H9 (cell line): Measurements from ENCODE around the gene OARD1. TPM values are rescaled to one million over a fixed set of nuclear protein-coding genes. Genes with fewer than 3 reads are reported as not detected.

Experiments
- DNase-seq: peaks from one replicate; pipeline ENCODE4 v3.0.0-alpha.2; 2017
- H2AFZ ChIP-seq: one replicate; pipeline ENCODE4 v1.6.1; 2013; ENCODE audit warnings: mild to moderate bottlenecking, low read length, control low read depth, moderate library complexity
- H2AK5ac ChIP-seq: 2 replicates; pipeline ENCODE4 v1.6.1; 2013; ENCODE audit warnings: low read length, control low read depth, mixed read lengths; ENCODE audit not compliant: insufficient read length
- H2BK120ac ChIP-seq: one replicate; pipeline ENCODE4 v1.6.1; 2013; ENCODE audit warnings: low read depth, mild to moderate bottlenecking, low read length, control low read depth, inconsistent platforms; ENCODE audit not compliant: poor library complexity, severe bottlenecking
- H2BK12ac ChIP-seq: 2 replicates; pipeline ENCODE4 v1.6.1; 2013; ENCODE audit warnings: low read length, control low read depth, mixed read lengths, low read depth; ENCODE audit not compliant: insufficient read length
- H2BK15ac ChIP-seq: 2 replicates; pipeline ENCODE4 v1.6.1; 2013; ENCODE audit warnings: low read depth, low read length, control low read depth
- H2BK20ac ChIP-seq: one replicate; pipeline ENCODE4 v1.6.1; 2013; ENCODE audit warnings: low read depth, mild to moderate bottlenecking, low read length, control low read depth, inconsistent platforms; ENCODE audit not compliant: poor library complexity, severe bottlenecking
- H2BK5ac ChIP-seq: 2 replicates; pipeline ENCODE4 v1.6.1; 2013; ENCODE audit warnings: low read length, control low read depth, mixed read lengths; ENCODE audit not compliant: insufficient read length
- H3K14ac ChIP-seq: 2 replicates; pipeline ENCODE4 v1.6.1; 2013; ENCODE audit warnings: low read length, control low read depth; ENCODE audit not compliant: insufficient read depth
- H3K18ac ChIP-seq: 2 replicates; pipeline ENCODE4 v1.6.1; 2013; ENCODE audit warnings: low read depth, mild to moderate bottlenecking, mixed read lengths, low read length, control low read depth; ENCODE audit not compliant: insufficient read length
- H3K23ac ChIP-seq: 2 replicates; pipeline ENCODE4 v1.6.1; 2013; ENCODE audit warnings: low read length, control low read depth, mixed read lengths, low read depth; ENCODE audit not compliant: insufficient read length
- H3K23me2 ChIP-seq: 2 replicates; pipeline ENCODE4 v1.6.1; 2013; ENCODE audit warnings: low read depth, mild to moderate bottlenecking, mixed read lengths, low read length, control low read depth; ENCODE audit not compliant: insufficient read length, poor library complexity, severe bottlenecking
- H3K27ac ChIP-seq: 2 replicates; pipeline ENCODE4 v1.5.1; 2013; ENCODE audit warnings: low read length, control low read depth, mixed read lengths, low read depth; ENCODE audit not compliant: insufficient read length
- H3K27me3 ChIP-seq: 2 replicates; pipeline ENCODE4 v1.6.1; 2013; ENCODE audit warnings: low read length, control low read depth, inconsistent platforms; ENCODE audit not compliant: insufficient read depth
- H3K4ac ChIP-seq: 2 replicates; pipeline ENCODE4 v1.6.1; 2013; ENCODE audit warnings: low read depth, mild to moderate bottlenecking, control low read depth, inconsistent platforms, low read length, moderate library complexity
- H3K4me1 ChIP-seq: 2 replicates; pipeline ENCODE4 v1.6.1; 2013; ENCODE audit warnings: low read length, control low read depth, inconsistent platforms; ENCODE audit not compliant: insufficient read depth
- H3K4me2 ChIP-seq: 2 replicates; pipeline ENCODE4 v1.6.1; 2013; ENCODE audit warnings: low read length, control low read depth, mixed read lengths; ENCODE audit not compliant: insufficient read length, insufficient read depth
- H3K56ac ChIP-seq: 2 replicates; pipeline ENCODE4 v1.6.1; 2013; ENCODE audit warnings: low read depth, mild to moderate bottlenecking, mixed read lengths, low read length, control low read depth; ENCODE audit not compliant: insufficient read length
- H3K79me1 ChIP-seq: 2 replicates; pipeline ENCODE4 v1.6.1; 2013; ENCODE audit warnings: low read depth, mild to moderate bottlenecking, moderate library complexity, low read length, control low read depth, inconsistent platforms; ENCODE audit not compliant: insufficient read depth, poor library complexity, severe bottlenecking
- H3K79me2 ChIP-seq: 2 replicates; pipeline ENCODE4 v1.6.1; 2013; ENCODE audit warnings: low read length, control low read depth, inconsistent platforms; ENCODE audit not compliant: insufficient read depth
- H3K9ac ChIP-seq: 2 replicates; pipeline ENCODE4 v1.6.1; 2013; ENCODE audit warnings: low read length, control low read depth, mixed read lengths; ENCODE audit not compliant: insufficient read length; ENCODE audit errors: extremely low read depth
- H3K9me3 ChIP-seq: one replicate; pipeline ENCODE4 v1.6.1; 2013; ENCODE audit warnings: low read depth, low read length, inconsistent platforms; ENCODE audit not compliant: control insufficient read depth
- H3T11ph ChIP-seq: one replicate; pipeline ENCODE4 v1.6.1; 2013; ENCODE audit warnings: mild to moderate bottlenecking, low read length, control low read depth, inconsistent platforms
- H4K20me1 ChIP-seq: one replicate; pipeline ENCODE4 v1.6.1; 2013; ENCODE audit not compliant: control insufficient read depth, insufficient read length, insufficient read depth
- H4K5ac ChIP-seq: 2 replicates; pipeline ENCODE4 v1.6.1; 2013; ENCODE audit warnings: low read depth, mild to moderate bottlenecking, mixed read lengths, low read length, control low read depth; ENCODE audit not compliant: insufficient read length
- H4K8ac ChIP-seq: replicated peaks from 2 replicates; pipeline ENCODE4 v1.6.1; 2013; ENCODE audit warnings: low read length, control low read depth, mixed read lengths, low read depth; ENCODE audit not compliant: insufficient read length
- H4K91ac ChIP-seq: 2 replicates; pipeline ENCODE4 v1.6.1; 2013; ENCODE audit warnings: low read depth, mild to moderate bottlenecking, moderate library complexity, mixed read lengths, low read length, control low read depth; ENCODE audit not compliant: insufficient read length
- H3K27ac Mint-ChIP-seq, 3 experiments: 2 replicates in 2 of 3; 3 replicates in 1 of 3; pipeline ENCODE4 v1.8.0; 2020 to 2021; ENCODE audit warnings: mixed read lengths in 3 of 3, mild to moderate bottlenecking in 1 of 3, moderate library complexity in 1 of 3
- H3K27me3 Mint-ChIP-seq: 2 replicates; pipeline ENCODE4 v1.8.0; 2021; ENCODE audit warnings: low read depth, mild to moderate bottlenecking, moderate library complexity, mixed read lengths
- H3K36me3 Mint-ChIP-seq, 3 experiments: 2 replicates in 2 of 3; 3 replicates in 1 of 3; pipeline ENCODE4 v1.8.0; 2020 to 2021; ENCODE audit warnings: low read depth in 3 of 3, mixed read lengths in 3 of 3; ENCODE audit not compliant: insufficient read depth in 1 of 3
- H3K4me1 Mint-ChIP-seq, 2 experiments: 2 replicates each; pipeline ENCODE4 v1.8.0; 2020; ENCODE audit warnings: mixed read lengths in 2 of 2
- H3K4me3 Mint-ChIP-seq, 2 experiments: 2 replicates in 1 of 2; 3 replicates in 1 of 2; pipeline ENCODE4 v1.8.0; 2020 to 2021; ENCODE audit warnings: mild to moderate bottlenecking in 2 of 2, mixed read lengths in 2 of 2, moderate library complexity in 1 of 2
- H3K9me3 Mint-ChIP-seq, 2 experiments: 2 replicates in 1 of 2; 3 replicates in 1 of 2; pipeline ENCODE4 v1.8.0; 2020; ENCODE audit warnings: mild to moderate bottlenecking in 2 of 2, mixed read lengths in 2 of 2, moderate library complexity in 1 of 2
- CTCF ChIP-seq: fragments of 200-600 bp; sonication (generic); conservative IDR thresholded peaks from 3 replicates; pipeline ENCODE4 v1.8.0; 2021; ENCODE audit warnings: antibody characterized with exemption, mild to moderate bottlenecking
- WGBS: extraction: QIAGEN DNeasy Blood & Tissue Kit; methylation state at CpG from one replicate; pipeline ENCODE4 v1.1.7; 2013; ENCODE audit warnings: missing lambda C conversion rate, low lambda C conversion rate, mixed read lengths; ENCODE audit not compliant: insufficient read length; ENCODE audit errors: extremely low coverage; 5-methylcytosine and 5-hydroxymethylcytosine counted together
- total RNA-seq: library from RNA; stranded (reverse); gene quantifications from 2 replicates; pipeline ENCODE4 v1.2.1, GENCODE V29; 2021

OARD1 gene
- total RNA-seq, 1 experiment from 2014 or later = 36.6 TPM

- H2BK15ac ChIP-seq = no peak overlapping the region
- 0 out of 7 replicates have a peak, but pooled peaks cover 0 to 4% (median 0%) of the 10 kb centered on the region in 3 experiments for H3K36me3 Mint-ChIP-seq
- H2AFZ ChIP-seq = no peak overlapping the region
- H3K14ac ChIP-seq = no peak overlapping the region
- no peak overlapping the region for H3K9ac ChIP-seq
- H3K27ac Mint-ChIP-seq = no peak overlapping the region
- H3K18ac ChIP-seq = no peak overlapping the region
- H3T11ph ChIP-seq = no peak overlapping the region
- no peaks in the 10 kb centered on the region for H3K79me1 ChIP-seq
- H4K5ac ChIP-seq = no peak overlapping the region
- no peak overlapping the region for H3K56ac ChIP-seq
- no CpG with 5 or more reads among the region's 3 CpGs for WGBS
- no peak overlapping the region for H2AK5ac ChIP-seq
- H3K4me1 Mint-ChIP-seq = peaks cover 13 to 14% of the 10 kb centered on the region in 2 experiments
- H4K20me1 ChIP-seq = no peaks in the 10 kb centered on the region
- no peak overlapping the region for H3K4ac ChIP-seq
- H2BK5ac ChIP-seq = no peak overlapping the region
- no peak overlapping the region for H3K4me2 ChIP-seq
- no peak for DNase-seq
- no peak overlapping the region for H4K8ac ChIP-seq
- H3K9me3 ChIP-seq = no peaks in the 10 kb centered on the region
- no peak overlapping the region for H3K27ac ChIP-seq
- no peaks in the 10 kb centered on the region for H3K27me3 ChIP-seq
- no peak overlapping the region for H2BK120ac ChIP-seq
- no peak overlapping the region for H3K23ac ChIP-seq
- H3K23me2 ChIP-seq = peaks cover 4% of the 10 kb centered on the region
- H3K4me3 Mint-ChIP-seq = no peak overlapping the region
- no peak overlapping the region for H2BK12ac ChIP-seq
- H3K79me2 ChIP-seq = no peaks in the 10 kb centered on the region
- no peak for TF ChIP-seq CTCF
- no peaks in the 10 kb centered on the region; the same call in 1 of the 2 replicates for H3K27me3 Mint-ChIP-seq
- no peak overlapping the region for H2BK20ac ChIP-seq
- no peaks in the 10 kb centered on the region for H3K9me3 Mint-ChIP-seq
- no peaks in the 10 kb centered on the region; the same call in 1 of the 2 replicates for H3K4me1 ChIP-seq
- no peak overlapping the region for H4K91ac ChIP-seq
Measured at GRCh38 chr6:41023114-41023513, 49.0 kb downstream of the OARD1 start.
